Ovary (tissue), 10 donors: ENCODE data around the gene CFAP90. TPM values are rescaled to one million over a fixed set of nuclear protein-coding genes. Genes with fewer than 3 reads are reported as not detected.
A peak's percentile ranks its signal among the peaks of the same experiment; 100 is the strongest.

ENCODE experiments used
- DNase-seq, 5 donors: peaks; one replicate each; pipeline ENCODE4 v3.0.0-alpha.2; 2019 to 2020
- H3K27ac ChIP-seq, 2 donors: fragments of 200-600 bp; one replicate each; pipeline versions ENCODE4 v1.5.1 to v1.8.0; 2019 to 2022
- H3K27me3 ChIP-seq: fragments of 200-600 bp; one replicate; pipeline ENCODE4 v1.8.0; 2022
- H3K36me3 ChIP-seq: fragments of 200-600 bp; sonication (generic); one replicate; pipeline ENCODE4 v1.5.1; 2019
- H3K4me1 ChIP-seq: one replicate; pipeline ENCODE4 v1.8.1; 2013; ENCODE audit warnings: mild to moderate bottlenecking, moderate library complexity; ENCODE audit not compliant: insufficient read depth
- H3K4me3 ChIP-seq: fragments of 200-600 bp; sonication (generic); one replicate; pipeline ENCODE4 v1.5.1; 2017
- H3K9me3 ChIP-seq, 2 donors: fragments of 200-600 bp in 1 of 2; sonication (generic) in 1 of 2; one replicate each; pipeline versions ENCODE4 v1.5.1 to v1.8.1; 2013 to 2019; ENCODE audit warnings: mild to moderate bottlenecking in 1 of 2, moderate library complexity in 1 of 2
- CTCF ChIP-seq, 3 donors: fragments of 450-650 bp in 2 of 3; fragments of 200-600 bp in 1 of 3; IDR thresholded peaks; one replicate each; pipeline versions ENCODE4 v1.5.1 to v1.8.0; 2016 to 2022; ENCODE audit warnings: antibody characterized with exemption in 3 of 3, mild to moderate bottlenecking in 1 of 3
- EP300 ChIP-seq: sonication (generic); formaldehyde crosslinking; IDR thresholded peaks from one replicate; pipeline ENCODE4 v1.6.1; 2017; ENCODE audit warnings: antibody characterized with exemption
- POLR2A ChIP-seq: fragments of 450-650 bp; IDR thresholded peaks from one replicate; pipeline ENCODE4 v1.6.1; 2017; ENCODE audit warnings: antibody characterized with exemption, mild to moderate bottlenecking, moderate library complexity
- WGBS, 3 donors: extraction: QIAGEN DNeasy Blood & Tissue Kit in 1 of 3; methylation state at CpG; one replicate each; pipeline versions ENCODE4 v1.1.5 to v1.1.7; 2013 to 2017; 5-methylcytosine and 5-hydroxymethylcytosine counted together
- intact Hi-C, 4 donors: fragments of 100-400 bp; cut with DNase I; formaldehyde crosslinking; loops; one replicate each; pipeline versions ENCODE4 v1.11.0 to v1.15.1; 2022 to 2023
- long read RNA-seq, 3 donors: library from polyadenylated mRNA in 2 of 3; unstranded in 2 of 3; transcript quantifications; one replicate each; pipeline ENCODE4 v2.0.0 and lab custom pipeline, GENCODE V29; 2021 to 2026
- polyA plus RNA-seq, 2 donors: library from polyadenylated mRNA; stranded (reverse); fragments of 200-250 nt in 1 of 2; fragments of 350-450 nt in 1 of 2; fragmentation: Illumina TruSeq in 1 of 2; extraction: RNeasy Lipid Tissue Mini Kit (QIAGEN cat#74804) in 1 of 2; gene quantifications; one replicate each; pipeline ENCODE4 v1.2.3, GENCODE V29; 2013 to 2014
- total RNA-seq, 7 donors: library from RNA; depleted of rRNA in 2 of 7; stranded (reverse); fragments of >200 nt in 2 of 7; fragmentation: NEBNext Ultra II Directional in 3 of 7; extraction: Animal tissue kit (Norgen Biotek cat#: 25700) in 3 of 7; gene quantifications; one replicate each; pipeline versions ENCODE4 v1.1.0 to v1.2.4, GENCODE V29; 2016 to 2023
- donor health status: DM: no; HTN: no; CAD: no; lungs with moderate emphysema.
- donor health status: DM: no; HTN: no; CAD: no.
- donor health status: Bipolar disorder and iron deficiency.
- donor health status: DM: yes; HTN: yes; CAD: no.
- donor health status: DM: no; HTN: no; CAD: no.
- donor health status: DM: yes; HTN: yes; CAD: no.

The CFAP90 gene, protein sequence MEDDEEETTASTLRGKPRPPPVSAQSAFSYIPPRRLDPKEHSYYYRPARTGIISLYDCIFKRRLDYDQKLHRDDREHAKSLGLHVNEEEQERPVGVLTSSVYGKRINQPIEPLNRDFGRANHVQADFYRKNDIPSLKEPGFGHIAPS
- total RNA-seq (10 to 100 TPM in 1 of 7 donors, 1 to 10 TPM in 3, under 1 TPM in 3; 0.66 to 41.2 (median 1.2) TPM), polyA plus RNA-seq (1 to 10 TPM in 1 of 2 donors, under 1 TPM in 1; 0.67 to 1.0 TPM)
- long read RNA-seq, donor 1, partial matches to known transcripts = 0 of 4 reads
- long read RNA-seq, donor 1, other reads (novel, unspliced or antisense) = 1 of 4 reads
- long read RNA-seq, donor 2, partial matches to known transcripts = 0 of 3 reads
- long read RNA-seq, donor 2, other reads (novel, unspliced or antisense) = 0 of 3 reads
- long read RNA-seq, donor 3, transcript C5orf49-201 (3 exons, 2,385 nt) = major isoform, 5 of 5 reads
- long read RNA-seq, donor 3, partial matches to known transcripts = 0 of 5 reads
- long read RNA-seq, donor 3, other reads (novel, unspliced or antisense) = 0 of 5 reads

DNA sequence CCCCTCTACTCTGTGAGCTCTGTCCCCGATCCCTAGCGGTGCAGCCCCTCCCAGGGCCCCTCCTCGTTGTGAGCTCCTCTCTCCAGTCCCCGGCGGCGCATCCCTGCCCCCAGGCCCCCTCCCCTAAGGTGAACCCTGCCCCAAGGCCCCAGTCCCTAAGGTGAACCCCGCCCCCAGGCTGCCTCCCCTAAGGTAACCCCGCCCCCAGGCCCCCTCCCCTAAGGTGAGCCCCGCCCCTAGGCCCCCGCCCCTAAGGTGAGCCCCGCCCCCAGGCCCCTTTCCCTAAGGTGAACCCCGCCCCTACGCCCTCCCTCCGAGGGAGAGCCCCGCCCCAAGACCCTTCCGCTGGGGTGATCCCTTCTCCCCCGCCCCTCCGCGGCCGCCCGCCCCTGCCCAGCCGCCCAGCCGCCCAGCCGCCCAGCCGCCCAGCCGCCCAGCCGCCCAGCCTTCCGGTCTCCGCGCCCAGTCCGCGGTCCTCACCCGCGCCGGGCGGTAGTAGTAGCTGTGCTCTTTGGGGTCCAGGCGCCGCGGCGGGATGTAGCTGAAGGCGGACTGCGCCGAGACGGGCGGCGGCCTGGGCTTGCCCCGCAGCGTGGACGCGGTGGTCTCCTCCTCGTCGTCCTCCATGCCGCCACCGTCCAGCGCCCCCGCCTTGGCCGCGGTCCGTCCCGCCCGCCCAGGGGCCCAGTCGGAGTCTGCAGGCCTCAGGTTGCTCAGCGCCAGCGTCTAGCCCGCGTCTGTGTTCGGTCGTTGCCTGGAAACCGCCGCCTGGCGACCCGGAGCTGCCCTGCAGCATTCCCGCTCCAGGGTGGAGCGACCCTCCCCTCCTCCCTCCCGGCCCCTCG, at the start of gene CFAP90:
TSS of gene CFAP90 (minus strand) at position 739 of the 845 bp plus-strand sequence. CDS start at position 627, 112 bp downstream.
- intact Hi-C loops = loop anchor here in 1 of 4 donors (10.0 kb wide), 1 partner anchor 456 kb away; the partner anchor contains the start of gene ADCY2
- no peaks in the 10 kb centered on the region for H3K36me3 ChIP-seq
- WGBS, 3 donors = 1 to 2% (median 1%) methylated on average over 19 to 76 of the region's 76 CpGs
- H3K9me3 ChIP-seq = no peaks in the 10 kb centered on the region
- peak; percentile 60 to 79 (median 68) for DNase-seq
- H3K27ac ChIP-seq = peak within 1 kb of the TSS; percentile 5 to 57
- H3K4me3 ChIP-seq = peak within 1 kb of the TSS; percentile 47
- H3K4me1 ChIP-seq = peaks cover 7% of the 10 kb centered on the region
- H3K27me3 ChIP-seq = no peaks in the 10 kb centered on the region
- no peak for TF ChIP-seq EP300
- peak in 1 of 3 donors; percentile 22 for TF ChIP-seq CTCF (IDR thresholded peaks at IDR 0.05)

DNA sequence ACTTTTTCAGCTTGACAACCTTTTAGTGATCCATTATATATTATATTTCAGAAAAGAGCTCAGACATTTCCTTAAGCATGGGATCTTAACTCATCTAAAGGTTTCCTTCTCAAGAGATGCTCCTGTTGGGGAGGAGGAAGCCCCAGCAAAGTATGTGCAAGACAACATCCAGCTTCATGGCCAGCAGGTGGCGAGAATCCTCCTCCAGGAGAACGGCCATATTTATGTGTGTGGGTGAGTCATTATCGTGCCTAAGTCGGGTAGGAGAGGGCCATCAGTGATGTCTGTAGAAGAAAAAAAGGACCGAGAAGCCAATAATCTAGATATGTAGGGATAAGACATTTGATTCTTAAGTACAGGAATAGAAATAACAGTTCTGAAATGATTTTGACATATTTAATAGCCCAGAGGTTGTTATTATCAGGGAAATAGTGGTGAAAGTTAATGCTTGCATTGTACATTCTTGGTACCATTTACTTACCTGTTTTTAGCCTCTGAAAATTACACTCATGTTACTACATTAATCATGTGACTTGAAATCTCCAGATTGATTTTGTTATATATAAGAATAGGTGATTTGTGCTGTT, 46.2 kb upstream of the CFAP90 start:
- DNase-seq = peak in 1 of 5 donors; percentile 35
- H3K27ac ChIP-seq = no peak overlapping the region
- H3K4me3 ChIP-seq = no peak overlapping the region
- no peaks in the 10 kb centered on the region for H3K36me3 ChIP-seq
- intact Hi-C loops = loop anchor here in 1 of 4 donors (10.0 kb wide), 1 partner anchor 1658 kb away; no protein-coding TSS in a partner anchor
- TF ChIP-seq CTCF (IDR thresholded peaks at IDR 0.05) (no peak), POLR2A (no peak), EP300 (no peak)
- H3K4me1 ChIP-seq = no peaks in the 10 kb centered on the region
- H3K27me3 ChIP-seq = no peaks in the 10 kb centered on the region
- WGBS, 3 donors = 63 to 71% (median 68%) methylated on average over 5 of the region's 5 CpGs
- H3K9me3 ChIP-seq = no peaks in the 10 kb centered on the region

GRCh38 chr5:7894860-7895259, 43.9 kb upstream of the CFAP90 start:
- WGBS, 3 donors = 78 to 88% (median 83%) methylated on average over 2 of the region's 2 CpGs
- no peaks in the 10 kb centered on the region for H3K4me1 ChIP-seq
- TF ChIP-seq EP300 = no peak
- TF ChIP-seq POLR2A = no peak
- TF ChIP-seq CTCF (IDR thresholded peaks at IDR 0.05) = no peak
- H3K27ac ChIP-seq = no peak overlapping the region
- no peaks in the 10 kb centered on the region for H3K9me3 ChIP-seq
- no peak for DNase-seq
- no peaks in the 10 kb centered on the region for H3K27me3 ChIP-seq
- H3K36me3 ChIP-seq = no peaks in the 10 kb centered on the region
- intact Hi-C loops = loop anchor here in 1 of 4 donors (10.0 kb wide), 1 partner anchor 1660 kb away; no protein-coding TSS in a partner anchor
- no peak overlapping the region for H3K4me3 ChIP-seq

- TF ChIP-seq CTCF (IDR thresholded peaks at IDR 0.05) = no peak
- TF ChIP-seq EP300 = no peak
- TF ChIP-seq POLR2A = no peak
- Histone ChIP-seq H3K27me3 (no peaks in the 10 kb centered on the region), H3K27ac (no peak overlapping the region), H3K4me3 (no peak overlapping the region), H3K9me3 (no peaks in the 10 kb centered on the region), H3K4me1 (no peaks in the 10 kb centered on the region), H3K36me3 (no peaks in the 10 kb centered on the region)
- intact Hi-C loops = loop anchor here in 1 of 4 donors (10.0 kb wide), 1 partner anchor 1660 kb away; no protein-coding TSS in a partner anchor
- WGBS, 3 donors = 91 to 94% (median 93%) methylated on average over 5 of the region's 5 CpGs
- no peak for DNase-seq
Measured at GRCh38 chr5:7894439-7894838, 43.5 kb upstream of the CFAP90 start.
